Measurements from ENCODE around the gene MFRP.

The MFRP gene

DNA sequence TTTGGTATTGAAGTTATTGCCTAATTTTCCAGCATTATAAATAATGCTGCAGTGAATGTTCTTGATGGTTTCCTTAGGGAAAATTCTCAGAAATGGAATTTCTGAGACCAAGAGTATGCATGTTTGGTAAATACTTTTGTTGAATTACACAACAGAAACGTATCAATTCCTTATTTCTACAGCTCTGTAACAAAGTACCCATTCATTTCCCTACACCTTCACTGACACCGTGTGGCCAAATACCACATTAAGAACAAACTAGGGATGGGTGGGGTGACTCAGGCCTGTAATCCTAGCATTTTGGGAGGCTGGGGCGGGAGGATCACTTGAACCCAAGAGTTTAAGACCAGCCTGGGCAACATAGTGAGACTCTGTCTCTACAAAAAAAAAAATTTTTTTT, 51.3 kb downstream of the MFRP start:
- no peak for DNase-seq (ENCODE audit: low read depth)

DNA sequence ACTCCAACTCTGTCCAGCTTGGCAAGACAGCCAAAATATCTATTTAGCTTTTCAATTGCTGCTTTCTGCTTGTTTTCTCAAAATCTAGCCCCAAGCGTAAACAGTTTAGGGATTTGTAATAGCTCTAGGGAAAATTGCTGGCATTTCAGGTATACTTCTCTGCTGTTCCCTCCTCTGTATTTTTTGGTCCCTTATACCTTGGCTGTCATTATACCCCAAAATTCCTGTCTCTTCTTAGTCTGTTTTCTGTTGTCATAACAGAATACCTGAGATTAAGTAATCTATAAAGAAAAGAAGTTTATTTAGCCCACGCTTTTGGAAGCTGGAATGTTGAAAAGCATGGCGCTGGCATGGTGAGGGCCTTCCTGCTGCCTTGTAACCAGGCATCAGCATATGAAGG, 53.0 kb downstream of the MFRP start:
- no peak for DNase-seq (ENCODE audit: low read depth)

DNA sequence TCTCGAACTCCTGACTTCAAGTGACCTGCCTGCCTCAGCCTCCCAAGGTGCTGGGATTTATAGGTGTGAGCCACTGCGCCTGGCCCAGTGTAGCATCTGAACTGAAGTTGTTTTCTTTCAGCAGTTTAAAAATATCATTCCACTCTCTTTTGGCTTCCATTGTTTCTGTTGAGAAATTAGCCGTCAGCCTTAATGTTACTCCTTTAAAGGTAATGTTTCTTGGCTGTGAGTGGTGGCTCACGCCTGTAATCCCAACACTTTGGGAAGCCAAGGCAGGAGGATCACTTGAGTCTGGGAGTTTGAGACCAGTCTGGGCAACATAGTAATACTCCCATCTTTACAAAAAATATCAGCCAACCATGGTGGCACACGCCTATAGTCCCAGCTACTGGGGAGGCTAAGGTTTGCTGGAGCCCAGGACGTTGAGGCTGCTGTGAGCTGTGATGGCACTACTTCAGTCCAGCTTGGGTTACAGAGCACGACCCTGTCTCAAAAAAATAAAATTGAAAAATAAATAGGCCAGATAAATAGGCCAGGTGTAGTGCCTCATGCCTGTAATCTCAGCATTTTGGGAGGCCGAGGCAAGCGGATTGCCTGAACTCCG, 55.5 kb downstream of the MFRP start:
- DNase-seq (ENCODE audit: low read depth): no peak

Measured in HS-5 (cell line).